ENCODE measurements around the gene FREY1. TPM values are rescaled to one million over a fixed set of nuclear protein-coding genes. Genes with fewer than 3 reads are reported as not detected.

FREY1 gene
- total RNA-seq, 1 donor from 2014 or later, result 1.3 TPM

DNA sequence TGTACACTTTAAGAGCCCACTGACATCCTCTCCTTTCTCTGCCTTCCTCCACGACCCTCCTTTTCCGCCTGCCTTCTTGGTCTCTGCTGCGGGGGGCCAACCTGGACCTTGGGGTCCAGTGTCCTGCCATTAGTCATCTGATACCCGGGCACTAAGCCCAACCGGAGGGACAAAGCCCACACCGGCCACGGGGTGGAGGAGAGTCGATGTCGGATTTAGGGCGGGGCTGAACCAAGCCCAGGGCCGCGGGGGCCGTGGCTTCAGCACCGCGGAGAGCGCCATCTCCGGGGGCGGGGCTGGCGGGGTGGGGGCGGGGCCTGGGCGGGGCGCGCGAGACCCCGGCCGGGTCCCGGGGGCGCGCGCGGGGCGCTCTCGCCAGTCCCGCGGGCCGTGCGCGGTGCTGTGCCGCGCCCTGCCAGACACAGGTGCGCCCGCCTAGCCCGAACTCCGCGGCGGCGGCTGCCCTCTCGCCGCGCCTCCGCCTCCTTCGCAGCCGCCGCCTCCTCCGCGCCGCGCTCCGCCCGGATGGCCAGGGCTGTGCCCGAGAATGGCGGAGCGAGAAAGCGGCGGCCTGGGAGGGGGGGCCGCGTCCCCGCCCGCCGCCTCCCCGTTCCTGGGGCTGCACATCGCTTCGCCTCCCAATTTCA, 21.7 kb downstream of the FREY1 start, which contains the start of gene MAPK8IP1:
Gene MAPK8IP1 (plus strand): TSS at position 378 of the 647 bp plus-strand sequence. CDS start 170 bp downstream, at position 548.
- TF ChIP-seq, protein P1, sequence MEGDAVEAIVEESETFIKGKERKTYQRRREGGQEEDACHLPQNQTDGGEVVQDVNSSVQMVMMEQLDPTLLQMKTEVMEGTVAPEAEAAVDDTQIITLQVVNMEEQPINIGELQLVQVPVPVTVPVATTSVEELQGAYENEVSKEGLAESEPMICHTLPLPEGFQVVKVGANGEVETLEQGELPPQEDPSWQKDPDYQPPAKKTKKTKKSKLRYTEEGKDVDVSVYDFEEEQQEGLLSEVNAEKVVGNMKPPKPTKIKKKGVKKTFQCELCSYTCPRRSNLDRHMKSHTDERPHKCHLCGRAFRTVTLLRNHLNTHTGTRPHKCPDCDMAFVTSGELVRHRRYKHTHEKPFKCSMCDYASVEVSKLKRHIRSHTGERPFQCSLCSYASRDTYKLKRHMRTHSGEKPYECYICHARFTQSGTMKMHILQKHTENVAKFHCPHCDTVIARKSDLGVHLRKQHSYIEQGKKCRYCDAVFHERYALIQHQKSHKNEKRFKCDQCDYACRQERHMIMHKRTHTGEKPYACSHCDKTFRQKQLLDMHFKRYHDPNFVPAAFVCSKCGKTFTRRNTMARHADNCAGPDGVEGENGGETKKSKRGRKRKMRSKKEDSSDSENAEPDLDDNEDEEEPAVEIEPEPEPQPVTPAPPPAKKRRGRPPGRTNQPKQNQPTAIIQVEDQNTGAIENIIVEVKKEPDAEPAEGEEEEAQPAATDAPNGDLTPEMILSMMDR (IDR thresholded peaks at IDR 0.05; ENCODE audit: insufficient read depth, low read length, severe bottlenecking), result no peak
- no peak for FAIRE-seq
- DNase-seq (ENCODE audit: low read depth), result no peak

DNA sequence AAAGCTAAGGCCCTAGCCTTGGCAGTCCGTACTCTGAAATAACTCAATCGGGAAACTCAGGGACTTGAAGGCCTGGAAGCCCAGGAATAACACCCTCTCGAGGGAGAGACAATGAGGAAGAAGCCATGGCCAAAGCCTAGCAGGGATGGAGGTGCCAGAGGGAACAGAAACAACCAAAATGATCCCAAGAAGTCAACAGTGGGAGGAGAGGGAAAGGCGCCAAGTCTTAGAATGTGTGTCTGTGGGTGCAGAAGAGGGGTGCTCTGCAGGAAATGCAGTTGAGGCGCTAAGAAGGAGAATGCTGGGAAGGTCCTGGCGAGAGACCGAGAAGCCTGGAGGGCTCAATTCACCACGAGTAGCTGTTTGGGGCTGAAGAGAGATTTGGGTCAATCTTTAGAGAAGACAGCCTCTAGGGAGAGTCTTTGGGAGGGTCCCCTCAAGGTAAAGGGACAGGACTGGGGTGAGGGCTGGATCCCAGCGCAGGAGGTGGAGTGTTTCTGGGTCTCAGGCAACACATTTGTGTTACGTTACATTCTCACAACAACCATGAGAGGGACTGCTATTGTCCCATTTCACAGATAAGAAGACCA, 22.4 kb downstream of the FREY1 start:
- DNase-seq (ENCODE audit: low read depth), result no peak
- no peaks in the 10 kb centered on the region for H3K27me3 ChIP-seq (ENCODE audit: control insufficient read depth, insufficient read depth, low read length)
- H3K4me3 ChIP-seq (ENCODE audit: low read depth, low read length), result no peak overlapping the region
- no peak for FAIRE-seq
- TF ChIP-seq, protein P1 (IDR thresholded peaks at IDR 0.05; ENCODE audit: insufficient read depth, low read length, severe bottlenecking), result no peak
- peaks cover 3% of the 10 kb centered on the region for H3K36me3 ChIP-seq (ENCODE audit: control insufficient read depth, insufficient read depth, low read length)

More for the DNA sequence above, 21.7 kb downstream of the FREY1 start, which contains the start of gene MAPK8IP1:
- Histone ChIP-seq H3K36me3 (ENCODE audit: control insufficient read depth, insufficient read depth, low read length) (peaks cover 3% of the 10 kb centered on the region), H3K4me3 (ENCODE audit: low read depth, low read length) (peak within 1 kb of the TSS; percentile 34), H3K27me3 (ENCODE audit: control insufficient read depth, insufficient read depth, low read length) (no peaks in the 10 kb centered on the region)

DNA sequence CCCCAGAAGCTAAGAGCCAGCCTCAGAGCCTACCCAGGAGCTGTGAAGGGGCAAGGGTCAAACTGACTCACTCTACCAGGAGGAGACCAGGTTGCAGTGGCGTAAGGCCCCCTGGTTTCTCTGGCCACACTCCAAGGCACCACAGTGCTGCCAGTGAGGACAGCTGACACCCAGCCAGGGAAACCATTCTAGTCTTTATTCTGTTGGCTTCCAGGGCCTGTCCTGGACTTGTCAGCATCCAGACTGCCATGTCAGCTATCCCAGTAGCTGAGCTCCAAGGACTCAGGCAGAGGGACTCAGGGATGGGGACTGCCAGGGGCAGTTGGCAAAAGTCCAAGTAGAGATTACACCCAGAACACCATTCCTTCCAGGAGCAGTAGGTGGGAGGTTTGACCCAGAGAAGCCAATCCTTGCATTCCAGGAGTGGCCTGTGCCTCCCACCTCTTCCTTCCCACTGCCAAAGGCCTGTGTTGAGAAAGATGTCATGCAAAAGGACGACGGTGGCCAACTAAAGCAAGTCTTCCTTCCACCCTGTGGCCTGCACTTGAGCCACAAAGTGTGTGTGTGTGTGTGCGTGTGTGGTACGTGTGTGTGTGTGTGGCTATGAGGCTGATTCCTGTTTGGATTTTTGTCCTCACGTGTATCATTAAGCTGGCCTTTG, 25.2 kb downstream of the FREY1 start:
- Histone ChIP-seq H3K27me3 (ENCODE audit: control insufficient read depth, insufficient read depth, low read length) (no peaks in the 10 kb centered on the region), H3K36me3 (ENCODE audit: control insufficient read depth, insufficient read depth, low read length) (peaks cover 3% of the 10 kb centered on the region), H3K4me3 (ENCODE audit: low read depth, low read length) (no peak overlapping the region)
- no peak for DNase-seq (ENCODE audit: low read depth)
- no peak for FAIRE-seq
- TF ChIP-seq, protein P1 (IDR thresholded peaks at IDR 0.05; ENCODE audit: insufficient read depth, low read length, severe bottlenecking), result no peak

DNA sequence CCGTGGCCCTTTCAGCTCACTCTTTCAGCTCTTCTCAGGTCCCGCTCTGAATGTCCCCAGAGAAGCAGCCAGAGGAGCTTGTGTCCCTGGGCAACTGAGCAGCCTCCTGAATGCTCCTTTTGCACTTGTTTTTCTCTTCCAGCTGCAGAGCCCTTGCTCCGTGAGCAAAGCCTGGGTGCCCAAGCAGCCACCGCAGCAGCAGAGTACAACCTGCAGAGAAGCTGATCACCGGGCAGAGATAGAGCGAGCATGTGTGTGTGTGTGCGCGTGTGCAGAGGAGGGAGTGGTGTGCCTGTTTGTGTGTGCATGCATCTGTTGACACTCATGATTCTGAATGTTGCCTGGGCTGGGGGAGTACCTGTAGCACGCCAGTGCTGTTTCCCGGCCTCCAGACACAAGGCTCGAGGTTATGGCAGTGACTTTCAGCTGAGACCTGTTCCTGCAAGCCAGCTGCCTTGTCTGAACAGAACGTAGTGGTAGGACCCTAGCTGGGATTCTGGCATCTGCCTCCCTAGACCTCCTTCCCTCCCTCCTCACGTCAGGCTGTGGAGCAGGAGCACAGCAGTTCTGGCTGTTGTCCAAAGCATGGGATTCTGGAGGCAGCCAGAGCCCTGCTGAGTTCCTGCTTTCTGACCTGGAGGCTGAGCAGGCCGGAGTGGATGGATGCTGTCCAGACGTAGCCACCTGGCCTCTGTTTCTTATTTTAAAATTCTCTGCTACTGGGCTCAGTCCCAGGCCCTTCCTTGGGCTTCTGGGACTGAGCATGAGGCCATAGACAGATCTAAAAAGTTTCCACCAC, 26.1 kb downstream of the FREY1 start:
- Histone ChIP-seq H3K27me3 (ENCODE audit: control insufficient read depth, insufficient read depth, low read length) (no peaks in the 10 kb centered on the region), H3K36me3 (ENCODE audit: control insufficient read depth, insufficient read depth, low read length) (peaks cover 3% of the 10 kb centered on the region), H3K4me3 (ENCODE audit: low read depth, low read length) (no peak overlapping the region)
- no peak for DNase-seq (ENCODE audit: low read depth)
- FAIRE-seq, result no peak
- TF ChIP-seq, protein P1 (IDR thresholded peaks at IDR 0.05; ENCODE audit: insufficient read depth, low read length, severe bottlenecking), result no peak

DNA sequence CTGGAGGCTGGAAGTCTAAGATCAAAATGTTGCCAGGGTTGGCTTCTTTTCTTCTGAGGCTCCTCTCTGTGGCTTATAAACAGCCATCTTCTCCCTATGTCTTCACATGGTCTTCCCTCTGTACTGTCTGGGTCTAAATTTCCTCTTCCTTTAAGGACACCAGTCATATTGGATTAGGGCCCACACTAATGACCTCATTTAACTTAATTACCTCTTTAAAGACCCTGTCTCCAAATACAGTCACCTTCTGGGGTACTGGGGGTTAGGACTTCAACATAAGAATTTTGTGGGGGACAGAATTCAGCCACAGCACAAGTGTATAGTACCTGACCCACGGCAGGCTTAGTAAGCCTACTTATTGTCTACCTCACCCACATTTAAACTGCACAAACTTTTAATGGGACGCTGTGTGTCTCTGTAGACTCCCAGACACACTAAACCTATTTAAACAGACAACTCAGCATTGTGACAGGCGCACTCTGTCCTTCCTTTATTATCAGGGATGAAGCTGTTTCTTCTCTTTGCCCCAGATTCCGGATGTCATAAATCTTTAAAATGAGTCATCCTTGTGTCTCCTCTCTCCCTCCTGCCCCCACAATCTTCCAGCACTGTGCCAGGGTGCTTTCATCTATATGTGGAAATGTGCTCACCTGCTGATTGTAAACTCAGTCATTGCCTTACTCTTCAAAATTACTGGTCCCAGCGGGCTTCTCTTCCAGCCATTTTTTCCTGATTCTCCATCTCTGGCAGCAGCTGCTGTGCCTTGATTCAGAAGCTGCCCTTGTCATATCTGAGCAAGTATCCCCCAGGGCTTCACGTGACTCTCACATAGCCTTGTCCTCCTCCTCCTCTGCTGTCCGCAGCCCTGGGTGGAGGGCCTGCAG, 27.0 kb downstream of the FREY1 start:
- FAIRE-seq, result no peak

More for the DNA sequence above, 27.0 kb downstream of the FREY1 start:
- TF ChIP-seq, protein P1 (IDR thresholded peaks at IDR 0.05; ENCODE audit: insufficient read depth, low read length, severe bottlenecking), result no peak
- Histone ChIP-seq H3K4me3 (ENCODE audit: low read depth, low read length) (no peak overlapping the region), H3K27me3 (ENCODE audit: control insufficient read depth, insufficient read depth, low read length) (no peaks in the 10 kb centered on the region), H3K36me3 (ENCODE audit: control insufficient read depth, insufficient read depth, low read length) (peaks cover 3% of the 10 kb centered on the region)
- DNase-seq (ENCODE audit: low read depth), result no peak
